GM18907 (cell line): ENCODE data around the gene PRAMEF4.
"Not testable (repeated sequence)": the region's sequence is repeated elsewhere in the genome, so short reads cannot be mapped to it uniquely, and the experiment has no call there.

Experiments
- ATAC-seq: cut with Tn5 transposase; IDR thresholded peaks from one replicate; pipeline ENCODE4 v1.9.1; 2021; ENCODE audit warnings: mild to moderate bottlenecking, moderate library complexity; ENCODE audit not compliant: unreplicated experiment

Gene PRAMEF4

DNA sequence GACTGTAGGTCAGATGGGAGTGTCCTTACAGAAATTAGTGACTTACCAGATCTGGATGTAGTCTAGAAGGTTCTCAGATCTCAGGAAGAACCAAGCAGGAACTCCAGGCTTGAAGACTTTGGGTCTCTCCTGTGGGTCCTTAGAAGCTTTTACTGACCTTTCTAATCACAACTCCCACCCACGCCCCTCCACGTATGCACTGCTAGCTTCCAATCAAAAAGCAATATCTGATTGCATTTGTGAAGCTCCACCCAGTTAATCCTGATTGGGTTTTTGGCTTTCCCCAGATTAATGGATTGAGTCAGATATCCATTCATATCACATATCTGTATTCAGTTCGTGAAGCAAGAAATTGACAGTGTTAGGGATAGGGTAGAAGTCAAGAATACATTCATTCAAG, at the start of gene PRAMEF4:
Gene PRAMEF4 (minus strand): TSS at position 101 of the 400 bp plus-strand sequence. CDS start 2,807 bp downstream, outside the sequence.
- not testable (repeated sequence) for ATAC-seq

DNA sequence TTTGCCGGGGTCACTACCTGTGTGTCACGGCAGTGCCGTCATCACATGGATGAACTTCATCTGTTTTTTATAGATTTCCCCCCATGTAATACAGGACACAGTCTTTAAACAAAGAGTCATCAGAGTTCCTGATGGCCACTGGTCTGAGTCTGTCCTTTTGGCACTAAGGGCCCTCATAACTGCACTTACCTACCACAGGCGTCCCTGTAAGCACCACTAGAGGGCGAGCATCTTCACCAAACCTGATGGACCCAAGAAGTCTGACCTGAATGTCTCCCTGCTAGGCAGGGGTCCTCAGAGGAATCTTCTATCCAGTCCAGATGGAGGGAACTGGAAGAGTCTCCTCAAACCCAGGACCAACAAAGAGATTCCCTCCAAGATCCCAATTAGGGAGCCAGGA, 38.4 kb upstream of the PRAMEF4 start:
- ATAC-seq, result not testable (repeated sequence)

DNA sequence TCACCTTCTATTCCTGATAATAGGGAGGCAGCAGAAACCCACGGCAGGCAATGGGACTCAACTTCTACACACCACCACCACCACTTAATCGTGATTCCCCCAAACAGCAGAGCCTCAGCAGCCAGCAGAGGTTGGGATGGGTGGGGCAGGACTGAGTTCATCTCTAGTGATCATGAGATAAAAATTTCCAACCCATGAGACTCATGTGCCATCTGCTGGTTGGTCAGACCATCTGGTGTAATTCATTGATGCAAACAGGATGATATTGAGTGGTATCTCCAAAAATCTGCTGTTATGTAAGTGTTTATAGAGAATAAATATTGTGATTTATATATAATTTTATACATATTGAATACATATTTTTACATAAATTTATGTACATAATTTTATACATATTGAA, 35.7 kb upstream of the PRAMEF4 start:
- ATAC-seq, result not testable (repeated sequence)

DNA sequence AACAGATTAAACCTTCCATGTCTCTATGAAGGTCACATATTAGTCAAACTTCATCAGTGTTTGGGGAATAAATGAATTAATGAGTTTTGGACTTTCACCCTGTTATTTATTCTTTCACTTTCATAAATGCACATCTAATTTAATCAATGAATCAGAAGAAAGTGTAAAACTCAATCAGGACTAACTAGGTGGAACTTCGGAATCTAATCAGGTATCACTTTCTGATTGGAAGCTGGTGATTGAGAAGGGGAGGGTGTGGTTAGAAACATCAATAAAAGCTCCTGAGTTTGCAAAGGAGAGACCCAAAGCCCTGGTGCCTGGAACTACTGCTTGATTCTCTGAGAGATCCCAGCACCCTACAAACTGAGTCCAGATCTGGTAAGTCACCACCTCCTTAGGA, 30.3 kb upstream of the PRAMEF4 start, which contains the start of gene PRAMEF7:
Gene PRAMEF7 (plus strand): TSS at position 301 of the 400 bp plus-strand sequence. CDS start 1,083 bp downstream, outside the sequence.
- not testable (repeated sequence) for ATAC-seq

DNA sequence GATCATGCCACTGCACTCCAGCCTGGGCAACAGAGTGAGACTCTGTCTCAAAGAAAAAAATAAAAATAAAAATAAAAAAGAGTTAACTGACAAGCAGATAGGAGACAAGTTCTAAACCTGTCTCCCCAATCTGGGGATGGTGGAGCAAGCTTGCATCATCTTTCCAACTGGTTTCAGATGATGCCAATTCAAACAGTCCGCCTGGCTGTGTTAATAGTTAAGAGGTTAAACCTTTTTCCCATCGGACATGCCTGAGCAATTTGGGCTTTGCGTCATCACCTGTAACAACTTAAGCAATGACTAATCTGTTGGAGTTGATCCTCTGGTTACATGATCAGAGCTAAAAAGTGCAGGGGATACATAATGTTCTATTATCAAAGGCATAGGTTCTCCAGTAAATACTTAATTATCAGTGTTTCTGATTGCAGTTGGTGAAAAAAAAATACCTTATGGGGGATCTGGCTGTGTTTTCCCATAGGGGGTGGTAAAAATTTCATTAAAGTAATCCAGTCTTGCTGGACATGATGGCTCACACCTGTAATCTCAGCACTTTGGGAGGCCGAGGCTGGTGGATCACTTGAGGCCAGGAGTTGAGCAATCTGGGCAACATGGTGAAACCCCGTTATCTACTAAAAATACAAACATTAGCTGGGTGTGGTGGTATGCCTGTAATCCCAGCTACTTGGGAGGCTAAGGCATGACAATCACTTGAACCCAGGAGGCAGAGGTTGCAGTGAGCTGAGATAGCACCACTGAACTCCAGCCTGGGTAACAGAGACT, 18.0 kb upstream of the PRAMEF4 start:
- not testable (repeated sequence) for ATAC-seq

DNA sequence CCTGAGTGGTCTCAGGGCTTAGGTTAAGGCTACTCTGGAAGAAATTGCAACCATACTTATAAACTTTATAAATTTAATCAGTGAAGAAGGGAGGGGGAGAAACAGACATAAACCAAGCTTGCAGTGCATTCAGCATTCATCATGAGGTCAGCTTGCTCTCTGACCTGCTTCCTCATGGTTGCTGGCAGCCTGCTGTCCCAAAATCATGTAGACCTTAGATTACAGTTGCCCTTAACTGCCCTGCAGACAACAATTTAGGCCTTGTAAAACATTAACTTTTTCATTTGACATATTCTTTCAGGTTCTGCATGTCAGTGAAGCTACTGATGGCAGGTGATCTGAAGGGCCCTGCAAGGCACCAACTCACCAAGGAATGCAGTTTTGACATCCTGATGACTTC, 13.2 kb upstream of the PRAMEF4 start:
- not testable (repeated sequence) for ATAC-seq

DNA sequence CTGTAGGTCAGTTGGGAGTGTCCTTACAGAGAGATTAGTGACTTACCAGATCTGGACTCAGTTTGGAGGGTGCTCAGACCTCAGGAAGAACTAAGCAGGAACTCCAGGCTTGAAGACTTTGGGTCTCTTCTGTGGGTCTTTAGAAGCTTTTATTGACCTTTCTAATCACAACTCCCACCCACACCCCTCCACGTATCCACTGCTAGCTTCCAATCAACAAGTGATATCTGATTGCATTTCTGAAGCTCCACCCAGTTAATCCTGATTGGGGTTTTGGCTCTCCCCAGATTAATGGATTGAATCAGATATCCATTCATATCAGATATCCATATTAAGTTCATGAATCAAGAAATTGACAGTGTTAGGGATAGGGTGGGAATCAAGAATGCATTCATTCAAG, 12.2 kb upstream of the PRAMEF4 start, which contains the start of gene PRAMEF10:
Gene PRAMEF10 (minus strand): TSS at position 101 of the 400 bp plus-strand sequence. CDS start 2,423 bp downstream, outside the sequence.
- not testable (repeated sequence) for ATAC-seq

DNA sequence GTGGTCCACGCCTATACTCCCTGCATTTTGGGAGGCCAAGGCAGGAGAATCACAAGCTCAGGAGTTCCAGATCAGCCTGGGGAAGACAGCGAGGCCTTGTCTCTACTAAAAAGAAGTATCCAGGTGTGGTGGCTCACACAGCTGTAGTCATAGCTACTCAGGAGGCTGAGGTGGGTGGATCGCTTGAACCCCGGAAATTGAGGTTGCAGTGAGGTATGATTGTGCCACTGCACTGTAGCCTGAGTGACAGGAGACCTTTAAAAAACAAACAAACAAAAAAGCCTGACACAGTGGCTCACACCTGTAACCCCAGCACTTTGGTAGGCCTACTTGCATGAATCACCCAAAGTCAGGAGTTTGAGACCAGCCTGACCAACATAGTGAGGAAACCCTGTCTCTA, 7.5 kb downstream of the PRAMEF4 start:
- not testable (repeated sequence) for ATAC-seq

DNA sequence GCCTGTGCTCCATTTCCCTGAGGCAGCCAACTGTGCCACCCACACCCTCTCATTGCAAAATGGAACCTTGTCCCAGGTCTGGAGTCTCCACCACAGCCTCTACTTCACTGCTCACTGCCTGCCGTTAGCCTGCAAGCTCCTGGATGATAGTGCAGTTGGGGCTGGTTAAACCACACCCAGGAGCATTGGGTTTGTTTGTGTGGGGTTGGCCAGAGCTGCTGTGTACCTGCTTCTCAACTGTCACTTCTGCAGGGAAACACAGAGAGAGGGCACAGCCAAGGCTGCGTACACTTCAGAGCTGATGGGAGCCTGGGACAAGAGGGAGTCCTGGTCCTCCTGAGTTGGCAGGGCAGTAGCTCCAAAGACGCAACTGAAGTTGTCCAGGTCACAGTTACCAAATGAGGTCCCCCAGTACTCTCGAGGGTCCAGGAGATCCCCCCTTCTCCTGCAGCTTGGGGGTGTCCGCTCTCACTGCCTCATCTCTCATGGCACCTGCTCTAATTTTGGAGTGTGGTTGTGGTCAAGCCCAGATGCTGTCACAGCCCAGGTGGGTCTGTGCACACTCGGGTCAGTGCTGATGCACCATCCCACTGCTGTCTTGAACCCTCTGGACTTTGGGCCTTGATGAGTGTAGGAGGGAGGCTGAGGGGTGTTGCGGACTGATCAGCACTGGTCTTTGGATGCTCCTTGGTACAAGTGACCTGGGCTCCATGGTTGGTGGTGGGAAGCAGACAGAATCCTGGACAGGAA, 22.7 kb downstream of the PRAMEF4 start:
- not testable (repeated sequence) for ATAC-seq

DNA sequence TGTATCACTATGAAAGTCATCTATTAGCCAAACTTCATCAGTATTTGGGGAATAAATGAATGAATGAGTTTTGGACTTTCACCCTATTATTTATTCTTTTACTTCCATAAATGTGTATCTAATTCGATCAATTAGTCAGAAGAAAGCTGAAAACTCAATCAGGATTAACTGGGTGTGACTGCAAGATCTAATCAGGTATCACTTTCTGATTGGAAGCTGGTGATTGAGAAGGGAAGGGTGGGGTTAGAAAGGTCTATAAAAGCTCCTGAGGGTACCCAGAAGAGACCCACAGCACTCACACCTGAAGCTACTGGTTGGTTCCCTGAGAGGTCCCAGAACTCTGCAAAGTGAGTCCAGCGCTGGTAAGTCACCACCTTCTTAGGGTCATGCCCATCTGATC, 29.2 kb downstream of the PRAMEF4 start, which contains the start of gene PRAMEF2:
Gene PRAMEF2 (plus strand): TSS at position 301 of the 400 bp plus-strand sequence. CDS start 1,924 bp downstream, outside the sequence.
- ATAC-seq, result not testable (repeated sequence)

DNA sequence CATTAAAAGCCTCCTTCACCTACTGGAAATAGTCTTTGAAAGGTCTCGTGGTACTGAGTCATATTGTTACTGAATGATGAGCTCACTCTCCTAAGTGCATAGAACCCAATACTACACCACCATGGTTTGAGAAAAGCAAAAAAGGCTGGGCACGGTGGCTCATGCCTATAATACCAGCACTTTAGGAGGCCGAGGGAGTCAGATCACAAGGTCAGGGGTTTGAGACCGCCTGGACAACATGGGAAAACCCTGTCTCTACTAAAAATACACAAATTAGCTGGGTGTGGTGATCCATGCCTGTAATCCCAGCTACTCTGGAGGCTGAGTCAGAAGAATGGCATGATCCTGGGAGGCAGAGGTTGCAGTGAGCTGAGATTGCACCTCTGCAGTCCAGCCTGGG, 34.2 kb downstream of the PRAMEF4 start:
- ATAC-seq, result no peak

DNA sequence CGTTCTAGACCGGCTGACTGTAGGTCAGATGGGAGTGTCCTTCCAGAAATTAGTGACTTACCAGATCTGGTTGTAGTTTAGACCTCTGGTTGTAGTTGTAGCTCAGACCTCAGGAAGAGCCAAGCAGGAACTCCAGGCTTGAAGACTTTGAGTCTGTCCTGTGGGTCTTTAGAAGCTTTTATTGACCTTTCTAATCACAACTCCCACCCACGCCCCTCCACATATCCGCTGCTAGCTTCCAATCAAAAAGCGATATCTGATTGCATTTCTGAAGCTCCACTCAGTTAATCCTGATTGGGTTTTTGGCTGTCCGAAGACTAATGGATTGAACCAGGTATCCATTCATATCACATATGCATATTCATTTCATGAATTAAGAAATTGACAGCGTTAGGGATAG, 37.4 kb downstream of the PRAMEF4 start, which contains the start of gene HNRNPCL1:
Gene HNRNPCL1 (minus strand): TSS at position 101 of the 400 bp plus-strand sequence. CDS start 431 bp downstream, outside the sequence.
- ATAC-seq, result not testable (repeated sequence)

DNA sequence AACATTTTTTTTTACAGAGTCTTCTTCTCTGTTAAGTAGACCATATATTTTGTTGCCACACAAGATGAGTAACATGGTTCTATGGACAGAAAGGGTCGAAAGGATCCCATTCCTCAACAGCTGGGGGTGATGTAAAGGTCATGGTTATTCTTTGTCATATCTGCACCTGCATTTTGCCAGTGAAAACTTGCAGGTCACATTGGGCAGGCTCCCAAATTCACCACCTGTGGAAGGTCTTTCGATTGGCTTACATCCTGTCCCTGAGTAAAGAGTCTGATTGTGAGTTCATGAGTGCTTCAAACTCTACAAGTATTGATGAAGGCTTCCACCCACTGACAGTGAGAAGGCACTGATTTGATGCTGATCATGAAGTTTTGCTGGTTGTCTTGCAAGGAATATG, 52.8 kb downstream of the PRAMEF4 start:
- not testable (repeated sequence) for ATAC-seq

DNA sequence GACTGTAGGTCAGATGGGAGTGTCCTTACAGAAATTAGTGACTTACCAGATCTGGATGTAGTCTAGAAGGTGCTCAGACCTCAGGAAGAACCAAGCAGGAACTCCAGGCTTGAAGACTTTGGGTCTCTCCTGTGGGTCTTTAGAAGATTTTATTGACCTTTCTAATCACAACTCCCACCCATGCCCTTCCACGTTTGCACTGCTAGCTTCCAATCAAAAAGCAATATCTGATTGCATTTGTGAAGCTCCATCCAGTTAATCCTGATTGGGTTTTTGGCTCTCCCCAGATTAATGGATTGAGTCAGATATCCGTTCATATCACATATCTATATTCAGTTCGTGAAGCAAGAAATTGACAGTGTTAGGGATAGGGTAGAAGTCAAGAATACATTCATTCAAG, 54.7 kb downstream of the PRAMEF4 start, which contains the start of gene PRAMEF11:
Gene PRAMEF11 (minus strand): TSS at position 101 of the 400 bp plus-strand sequence. CDS start 2,621 bp downstream, outside the sequence.
- not testable (repeated sequence) for ATAC-seq
